GM18520 (cell line): ENCODE results near the gene TRPM5.
"Not testable (repeated sequence)": the region's sequence is repeated elsewhere in the genome, so short reads cannot be mapped to it uniquely, and the experiment has no call there.

Experiments used
- ATAC-seq: cut with Tn5 transposase; IDR thresholded peaks from one replicate; pipeline ENCODE4 v1.9.1; 2021; ENCODE audit not compliant: unreplicated experiment

The TRPM5 gene

GRCh38 chr11:2443881-2444820, at the start of gene TRPM5:
Gene TRPM5 (minus strand): TSS chr11:2444514. CDS start chr11:2423036, 21,478 bp downstream.
- no peak for ATAC-seq

- no peak for ATAC-seq
Measured at GRCh38 chr11:2489083-2489482, 44.8 kb upstream of the TRPM5 start.

- ATAC-seq, result no peak
Measured at GRCh38 chr11:2488004-2488403, 43.7 kb upstream of the TRPM5 start.

GRCh38 chr11:2484576-2485125, 40.3 kb upstream of the TRPM5 start:
- ATAC-seq, result no peak

GRCh38 chr11:2483426-2483825, 39.1 kb upstream of the TRPM5 start:
- ATAC-seq, result no peak

GRCh38 chr11:2482745-2483144, 38.4 kb upstream of the TRPM5 start:
- no peak for ATAC-seq

GRCh38 chr11:2482204-2482603, 37.9 kb upstream of the TRPM5 start:
- ATAC-seq, result no peak

GRCh38 chr11:2481253-2481652, 36.9 kb upstream of the TRPM5 start:
- no peak for ATAC-seq

- ATAC-seq, result no peak
Measured at GRCh38 chr11:2480874-2481220, 36.5 kb upstream of the TRPM5 start.

- ATAC-seq, result not testable (repeated sequence)
Measured at GRCh38 chr11:2480067-2480873, 36.0 kb upstream of the TRPM5 start.

GRCh38 chr11:2477936-2478335, 33.6 kb upstream of the TRPM5 start:
- no peak for ATAC-seq

GRCh38 chr11:2477254-2477653, 32.9 kb upstream of the TRPM5 start:
- ATAC-seq, result no peak

GRCh38 chr11:2475136-2475918, 31.0 kb upstream of the TRPM5 start:
- ATAC-seq, result no peak

GRCh38 chr11:2474059-2474901, 30.0 kb upstream of the TRPM5 start:
- no peak for ATAC-seq

- ATAC-seq, result no peak
Measured at GRCh38 chr11:2473361-2474058, 29.2 kb upstream of the TRPM5 start.

- ATAC-seq, result no peak
Measured at GRCh38 chr11:2472428-2473186, 28.3 kb upstream of the TRPM5 start.

- ATAC-seq, result no peak
Measured at GRCh38 chr11:2471804-2472096, 27.4 kb upstream of the TRPM5 start.

- no peak for ATAC-seq
Measured at GRCh38 chr11:2471048-2471803, 26.9 kb upstream of the TRPM5 start.
